ENCODE data around the gene JPH3.

- TF ChIP-seq TARDBP (IDR thresholded peaks at IDR 0.05), result no peak
- no peak for TF ChIP-seq FOXM1 (IDR thresholded peaks at IDR 0.05; ENCODE audit: borderline replicate concordance)
- no peak for TF ChIP-seq ARNT (IDR thresholded peaks at IDR 0.05)
- no peak for TF ChIP-seq ELF4 (IDR thresholded peaks at IDR 0.05)
- no peak for TF ChIP-seq SP1 (IDR thresholded peaks at IDR 0.05)
- TF ChIP-seq SUZ12 (IDR thresholded peaks at IDR 0.05), result no peak
These were observed 40.9 kb upstream of the JPH3 start for GRCh38 chr16:87561200-87562105.

Measured in HEK293T (cell line).